ENCODE measurements around the gene PSMD13.
A peak's percentile ranks its signal among the peaks of the same experiment; 100 is the strongest.
"Not testable (repeated sequence)": the region's sequence is repeated elsewhere in the genome, so short reads cannot be mapped to it uniquely, and the experiment has no call there.

The PSMD13 gene

DNA sequence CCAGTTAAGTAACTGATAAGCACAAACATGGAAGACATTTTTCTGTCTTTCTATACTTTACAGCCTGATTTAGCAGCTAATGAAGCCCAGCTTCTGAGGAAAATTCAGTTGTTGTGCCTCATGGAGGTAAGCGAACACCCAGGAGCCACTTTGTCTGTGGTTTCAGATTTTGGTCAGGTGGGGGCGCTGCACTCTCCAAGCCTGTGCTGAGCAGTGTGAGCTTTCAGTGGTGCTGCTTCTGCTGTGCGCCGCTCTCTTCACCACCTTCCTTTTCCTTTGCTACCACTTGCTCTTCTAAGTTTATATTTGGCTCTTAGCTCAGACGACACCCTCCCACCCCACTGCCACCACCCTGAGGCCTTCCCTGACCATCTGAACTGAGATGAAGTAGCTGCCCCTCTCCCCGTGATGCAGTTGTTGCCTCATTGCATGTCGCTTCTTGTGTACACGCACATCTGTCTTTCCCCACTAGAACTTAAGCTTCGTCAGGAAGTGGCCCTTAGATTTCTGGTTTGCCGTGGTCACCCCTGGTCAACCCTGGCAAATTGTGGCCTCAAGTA, 14.0 kb downstream of the PSMD13 start:
- peak; percentile 78 for DNase-seq

GRCh38 chr11:251550-251949, 14.8 kb downstream of the PSMD13 start:
- no peak for DNase-seq

GRCh38 chr11:252666-253065, 15.9 kb downstream of the PSMD13 start:
- no peak for DNase-seq

GRCh38 chr11:253160-253885, 16.5 kb downstream of the PSMD13 start:
- no peak for DNase-seq

GRCh38 chr11:253886-254270, 17.1 kb downstream of the PSMD13 start:
- no peak for DNase-seq

GRCh38 chr11:255176-255575, 18.4 kb downstream of the PSMD13 start:
- DNase-seq, result no peak

- no peak for DNase-seq
Measured at GRCh38 chr11:255816-256215, 19.0 kb downstream of the PSMD13 start.

GRCh38 chr11:256952-257737, 20.4 kb downstream of the PSMD13 start:
- no peak for DNase-seq

DNA sequence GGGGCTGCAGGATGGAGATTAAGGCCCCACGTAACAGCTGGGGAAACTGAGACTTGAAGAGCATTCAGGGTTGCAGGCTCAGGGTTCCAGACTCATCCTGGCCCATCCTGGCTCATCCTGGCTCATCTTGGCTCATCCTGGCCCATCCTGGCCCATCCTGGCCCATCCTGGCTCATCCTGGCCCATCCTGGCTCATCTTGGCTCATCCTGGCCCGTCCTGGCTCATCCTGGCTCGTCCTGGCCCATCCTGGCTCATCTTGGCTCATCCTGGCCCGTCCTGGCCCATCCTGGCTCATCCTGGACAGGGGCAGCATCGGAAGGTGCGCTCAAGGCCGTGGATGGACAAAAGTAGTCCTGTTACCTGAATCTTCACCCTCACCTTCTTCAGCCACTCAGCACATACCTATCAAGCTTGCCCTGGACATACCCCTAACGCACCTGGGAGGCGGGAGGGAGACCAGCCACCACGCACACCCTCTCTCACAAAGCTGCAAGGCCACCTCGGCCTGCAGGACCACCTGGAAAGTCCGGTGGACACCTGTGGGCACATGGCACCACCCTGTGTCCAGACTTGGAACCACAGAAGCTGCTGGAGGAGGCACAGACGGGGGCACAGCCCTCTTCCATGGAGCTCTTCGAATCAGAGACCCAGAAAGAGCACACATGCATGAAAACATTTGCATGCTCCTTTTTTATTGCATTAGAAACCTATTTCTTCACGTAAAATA, 21.2 kb downstream of the PSMD13 start:
- DNase-seq, result no peak

GRCh38 chr11:259413-259812, 22.6 kb downstream of the PSMD13 start:
- DNase-seq, result no peak

DNA sequence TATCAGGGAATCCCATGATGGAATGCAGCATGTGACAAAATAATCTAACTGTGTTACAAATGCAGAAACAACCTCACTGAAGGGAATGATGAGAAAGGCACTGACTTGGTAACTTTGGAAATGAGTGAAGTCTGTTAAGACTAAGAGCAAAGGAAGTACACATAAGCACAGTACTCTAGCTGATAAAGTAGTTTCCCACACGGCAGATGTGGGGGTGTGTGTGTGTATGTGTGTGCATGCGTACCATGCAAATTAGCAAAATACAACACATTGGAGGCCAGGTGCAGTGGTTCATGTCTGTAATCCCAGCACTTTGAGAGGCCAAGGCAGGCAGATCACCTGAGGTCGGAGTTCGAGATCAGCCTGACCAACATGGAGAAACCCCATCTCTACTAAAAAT, 24.8 kb downstream of the PSMD13 start:
- DNase-seq, result no peak

DNA sequence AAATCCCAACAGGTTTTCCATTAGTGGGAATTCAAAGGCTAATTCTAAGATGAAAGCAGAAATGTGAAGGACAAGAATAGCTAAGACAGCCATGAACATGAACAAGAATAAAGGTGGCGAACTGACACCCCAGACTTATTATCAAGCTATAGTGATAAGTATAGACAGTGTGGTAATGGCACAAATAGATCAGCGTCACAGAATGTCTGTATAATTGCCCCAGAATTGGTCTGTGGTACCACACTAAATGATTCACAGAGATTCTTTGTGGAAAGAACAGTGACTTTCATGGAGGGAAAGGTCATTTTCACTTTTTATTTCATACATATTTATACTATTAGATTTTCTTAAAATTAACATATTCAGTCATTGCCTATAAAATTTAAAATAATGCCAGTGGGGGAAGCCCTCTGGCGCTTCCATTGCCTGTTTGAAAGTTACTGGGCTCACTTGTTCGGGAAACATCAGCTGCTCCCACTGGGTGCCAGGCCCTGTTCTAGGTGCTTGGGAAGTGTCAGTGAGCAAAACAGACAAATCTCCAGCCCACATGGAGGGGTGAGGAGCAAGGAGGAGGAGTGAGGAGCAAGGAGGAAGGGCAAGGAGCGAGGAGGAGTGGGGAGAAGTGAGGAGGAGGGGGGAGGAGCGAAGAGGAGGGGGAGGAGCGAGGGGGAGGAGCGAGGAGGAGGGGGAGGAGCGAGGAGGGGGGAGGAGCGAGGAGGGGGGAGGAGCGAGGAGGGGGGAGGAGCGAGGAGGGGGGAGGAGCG, 30.1 kb downstream of the PSMD13 start:
- DNase-seq, result no peak

- peak; percentile 49 for DNase-seq
Measured at GRCh38 chr11:267491-267994, 30.8 kb downstream of the PSMD13 start.

GRCh38 chr11:268716-269145, 32.0 kb downstream of the PSMD13 start:
- DNase-seq, result not testable (repeated sequence)

DNA sequence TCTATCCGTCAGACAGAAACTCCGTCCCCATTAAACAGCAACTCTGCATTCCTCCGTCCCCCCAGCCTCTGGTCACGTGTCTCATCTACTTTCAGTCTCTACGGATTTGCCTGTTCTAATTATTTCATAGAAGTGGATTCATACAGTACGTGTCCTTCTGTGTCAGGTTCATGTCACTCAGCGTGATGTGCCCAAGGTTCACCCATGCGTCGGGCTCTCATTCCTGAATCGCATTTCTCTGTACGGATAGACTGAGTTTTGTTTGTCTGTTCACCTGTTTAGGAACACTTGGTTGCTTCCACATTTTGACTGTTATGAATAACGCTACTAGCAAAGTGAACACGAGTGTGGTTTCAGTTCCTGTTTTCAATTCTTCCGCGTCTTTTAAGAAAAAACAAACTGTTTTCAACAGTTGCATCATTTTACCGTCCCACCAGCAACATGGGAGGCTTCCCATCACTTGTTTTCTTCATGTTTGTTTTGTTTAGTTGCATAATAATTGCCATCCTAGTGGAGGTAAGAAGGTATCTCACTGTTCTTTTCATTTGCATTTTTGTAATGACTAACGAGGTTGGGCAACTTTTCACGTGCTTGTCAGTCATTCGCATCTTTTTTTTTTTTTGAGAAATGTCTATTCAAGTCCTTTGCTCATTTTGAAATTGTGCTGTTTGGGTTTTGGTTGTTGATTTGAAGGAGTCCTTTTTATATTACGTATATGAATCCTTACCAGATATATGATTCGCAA, 32.5 kb downstream of the PSMD13 start:
- DNase-seq, result peak; percentile 35

GRCh38 chr11:270451-271318, 33.9 kb downstream of the PSMD13 start:
- no peak for DNase-seq

GRCh38 chr11:271319-271715, 34.5 kb downstream of the PSMD13 start:
- no peak for DNase-seq

DNA sequence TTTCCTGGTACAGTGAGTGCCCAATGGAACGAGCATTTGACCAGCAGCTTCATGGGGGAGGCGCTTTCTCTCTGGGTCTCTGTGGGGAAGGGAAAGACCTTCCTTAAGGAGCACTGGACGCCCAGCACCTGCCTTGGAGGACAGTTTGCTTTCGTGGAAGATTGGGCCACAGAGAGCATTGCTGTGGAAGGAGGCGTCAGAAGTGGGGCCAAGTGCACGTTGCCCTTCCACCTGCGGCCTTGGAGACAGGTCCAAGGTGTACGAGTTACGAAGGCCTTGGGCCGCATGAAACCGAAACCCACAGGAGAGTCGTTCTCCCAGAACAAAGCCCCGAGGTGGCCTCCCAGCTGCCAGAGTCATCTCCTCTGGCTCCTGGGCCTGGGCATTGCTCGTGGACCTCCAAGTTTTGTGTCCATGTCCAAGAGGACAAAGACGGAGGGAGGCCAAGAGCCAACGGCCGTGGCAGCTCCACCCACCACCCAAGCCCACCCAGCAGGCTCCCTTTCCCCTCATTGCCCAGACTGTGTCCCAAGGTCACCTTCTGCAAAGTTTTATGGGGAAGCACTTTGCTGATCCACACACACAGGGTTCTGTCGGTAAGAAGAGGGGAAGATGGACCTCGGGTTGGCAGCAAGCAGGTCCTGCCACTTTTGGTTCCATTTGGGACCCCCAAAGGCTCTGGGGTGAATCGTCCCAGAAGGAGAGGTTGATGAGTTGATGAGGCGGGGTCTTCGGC, 35.6 kb downstream of the PSMD13 start:
- no peak for DNase-seq

DNA sequence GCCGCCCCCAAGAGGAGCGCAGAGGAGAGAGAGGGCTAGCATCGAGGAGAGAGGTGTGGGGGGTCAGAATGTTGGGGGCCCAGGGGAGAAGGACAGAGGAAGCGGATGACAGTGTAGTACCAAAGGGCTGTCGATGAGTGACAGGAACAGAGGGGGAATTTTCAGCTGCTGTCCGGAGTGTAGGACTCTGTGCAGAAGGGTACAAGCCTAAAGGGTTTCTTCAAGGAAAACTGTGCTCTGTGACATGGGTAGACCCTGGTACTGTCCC, 36.1 kb downstream of the PSMD13 start:
- DNase-seq, result no peak

GRCh38 chr11:276219-276618, 39.4 kb downstream of the PSMD13 start:
- no peak for DNase-seq
